Measurements from ENCODE around the gene ITGB1. TPM values are rescaled to one million over a fixed set of nuclear protein-coding genes. Genes with fewer than 3 reads are reported as not detected.

The ITGB1 gene
- total and polyA plus RNA-seq, 2 of the 8 experiments (the other 6 are each of a cell fraction or from before 2014, with no cell fraction given) = 82.7 to 321 TPM

DNA sequence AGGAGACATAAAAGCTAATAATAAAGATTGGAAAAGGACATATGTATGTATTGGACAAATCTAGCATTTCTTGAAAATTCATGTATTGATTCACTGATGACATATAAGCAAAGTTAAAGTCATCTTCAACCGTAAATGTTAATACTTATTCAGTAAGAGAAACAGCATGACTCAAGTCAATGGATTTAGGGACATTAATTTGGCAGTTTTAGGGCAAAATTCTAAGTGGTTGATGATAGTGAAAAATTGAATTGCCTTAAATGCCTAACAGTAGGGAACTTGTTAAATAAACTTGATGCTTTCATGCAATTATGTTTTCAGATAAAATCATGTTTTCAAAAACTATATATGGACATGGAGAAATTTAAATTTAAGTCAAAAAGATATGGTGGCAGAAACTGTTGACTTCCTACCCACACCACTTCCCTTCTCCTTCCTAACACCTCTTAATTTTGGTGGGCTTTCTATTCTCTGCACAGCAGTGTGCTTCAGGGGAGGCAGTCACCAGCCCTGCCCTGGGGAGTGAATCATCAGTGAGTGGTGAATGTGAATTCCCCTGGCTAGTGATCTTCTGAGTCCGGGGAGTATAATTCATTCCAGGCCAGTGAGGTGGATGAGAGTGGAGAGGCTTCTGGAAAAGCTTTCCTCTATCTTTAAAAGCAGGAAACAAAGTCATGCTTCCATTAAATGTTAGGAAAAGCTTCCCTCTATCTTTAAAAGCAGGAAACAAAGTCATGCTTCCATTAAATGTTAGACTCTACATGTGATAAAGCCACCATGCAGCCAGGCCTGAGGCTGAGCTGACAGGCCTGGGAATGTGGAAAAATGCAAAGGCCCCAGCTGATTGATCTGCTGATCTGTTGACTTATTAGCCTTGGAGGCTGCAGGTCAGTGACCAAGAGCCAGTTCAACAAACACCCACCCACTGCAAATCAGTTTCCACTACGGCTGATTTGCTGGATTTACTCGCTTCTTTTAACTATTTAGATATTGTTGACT, 25.2 kb upstream of the ITGB1 start:
- Histone ChIP-seq H2BK120ac (replicated peaks; ENCODE audit: low read depth, low read length) (no peak overlapping the region), H2BK15ac (ENCODE audit: low read length) (no peak overlapping the region), H2AFZ (ENCODE audit: low read length) (no peak overlapping the region), H3K27ac (ENCODE audit: low read depth, low read length) (no peak overlapping the region), H3K4ac (replicated peaks; ENCODE audit: insufficient read length, low read depth, low read length) (no peak overlapping the region), H4K5ac (ENCODE audit: insufficient read length, low read depth, low read length) (no peak overlapping the region), H3K79me2 (ENCODE audit: control insufficient read depth in 1 of 2, insufficient read depth in 2 of 2, low read length in 2 of 2) (no peaks in the 10 kb centered on the region), H3K14ac (ENCODE audit: insufficient read length) (no peak overlapping the region), H3K23me2 (ENCODE audit: low read depth, low read length) (peaks cover 4% of the 10 kb centered on the region), H3K23ac (ENCODE audit: insufficient read length) (no peak overlapping the region), H3K18ac (ENCODE audit: extremely low read depth, low read length) (no peak overlapping the region), H3K27me3 (replicated peaks in 1 of 4; ENCODE audit: control insufficient read depth in 3 of 4, extremely low read depth in 1 of 4, insufficient read depth in 3 of 4, low read length in 3 of 4) (no peaks in the 10 kb centered on the region), H2AK5ac (ENCODE audit: low read depth, low read length) (no peak overlapping the region), H3K9me3 (ENCODE audit: insufficient read depth in 2 of 2, low read depth in 1 of 2, low read length in 1 of 2) (no peaks in the 10 kb centered on the region), H3K36me3 (ENCODE audit: control insufficient read depth in 2 of 4, insufficient read depth in 4 of 4, low read length in 3 of 4) (no peaks in the 10 kb centered on the region), H3K4me3 (ENCODE audit: extremely low read depth in 1 of 4, insufficient read depth in 2 of 4, low read depth in 3 of 4, low read length in 4 of 4) (no peak overlapping the region), H3K4me2 (ENCODE audit: insufficient read depth in 1 of 2, low read depth in 2 of 2, low read length in 2 of 2) (no peak overlapping the region), H4K20me1 (replicated peaks in 1 of 2; ENCODE audit: control insufficient read depth in 1 of 2, insufficient read depth in 2 of 2, low read length in 2 of 2) (no peaks in the 10 kb centered on the region), H3K9ac (replicated peaks in 1 of 4; ENCODE audit: extremely low read depth in 1 of 4, low read depth in 3 of 4, low read length in 3 of 4) (no peak overlapping the region), H2BK5ac (ENCODE audit: low read depth, low read length) (no peak overlapping the region), H3K56ac (replicated peaks; ENCODE audit: insufficient read length, low read depth, low read length) (no peak overlapping the region), H2BK20ac (ENCODE audit: low read length) (no peak overlapping the region), H4K91ac (replicated peaks; ENCODE audit: insufficient read length, low read length) (no peak overlapping the region), H3K4me1 (replicated peaks in 1 of 4; ENCODE audit: control insufficient read depth in 3 of 4, insufficient read depth in 4 of 4, low read length in 3 of 4) (peaks cover 0 to 9% (median 2%) of the 10 kb centered on the region in 4 experiments; a peak in 4 of 7 replicates), H3K79me1 (ENCODE audit: low read depth, low read length) (no peaks in the 10 kb centered on the region), H2BK12ac (ENCODE audit: low read depth, low read length) (no peak overlapping the region), H4K8ac (ENCODE audit: extremely low read depth, insufficient read depth, low read length) (no peak overlapping the region)
- no peak for TF ChIP-seq CTBP2 (IDR thresholded peaks at IDR 0.05; ENCODE audit: borderline replicate concordance, insufficient read depth, insufficient read length, low read length)
- no peak for TF ChIP-seq TCF12 (IDR thresholded peaks at IDR 0.05; ENCODE audit: low read depth, low read length)
- no peak for TF ChIP-seq SAP30 (IDR thresholded peaks at IDR 0.05; ENCODE audit: insufficient read depth, insufficient replicate concordance, low read length)
- no peak for TF ChIP-seq CEBPB (IDR thresholded peaks at IDR 0.05; ENCODE audit: low read depth, low read length)
- TF ChIP-seq RXRA (IDR thresholded peaks at IDR 0.05; ENCODE audit: insufficient read depth, low read depth, low read length) = no peak
- no peak for TF ChIP-seq EGR1 (IDR thresholded peaks at IDR 0.05; ENCODE audit: borderline replicate concordance, low read depth, low read length)
- no peak for TF ChIP-seq CREB1 (IDR thresholded peaks at IDR 0.05)
- TF ChIP-seq EZH2 (IDR thresholded peaks at IDR 0.05; ENCODE audit: low read depth, low read length, severe bottlenecking) = no peak
- ChIA-PET POLR2A (ENCODE audit: partially characterized antibody) (interaction anchor here (3.1 kb wide), 1 partner anchor 25 kb away, joined by 26 read pairs; the partner anchor contains the start of gene ITGB1), CTCF (ENCODE audit: partially characterized antibody) (interaction anchor here (0.7 to 2.4 kb wide), 3 partner anchors 24 to 46 kb away, joined by 3 to 9 read pairs (median 7); no protein-coding TSS in a partner anchor)
- WGBS, 2 experiments (ENCODE audit: extremely low coverage in 1 of 2, insufficient coverage in 1 of 2, insufficient read length in 1 of 2, insufficient replicate concordance in 2 of 2, low coverage in 1 of 2, low lambda C conversion rate in 2 of 2, missing lambda C conversion rate in 1 of 2) = 86% methylated on average over 4 of the region's 4 CpGs; no CpG with 5 or more reads in 1 of the 2 experiments
- DNase-seq (ENCODE audit: low read depth in 1 of 2, low spot score in 2 of 2) (no peak), FAIRE-seq (no peak)

All from H1 (cell line).